Heart left ventricle (tissue), 13 donors: ENCODE results near the gene SERPINF2.

Experiments used
- CTCF ChIP-seq, 12 donors: fragments of 200-600 bp; sonication (generic) in 4 of 12; IDR thresholded peaks; one replicate each; pipeline versions ENCODE4 v1.5.0 to v1.8.0; 2018 to 2022; ENCODE audit warnings: antibody characterized with exemption in 12 of 12, mild to moderate bottlenecking in 5 of 12
- POLR2A ChIP-seq, 2 donors: fragments of 450-650 bp; IDR thresholded peaks; one replicate each; pipeline ENCODE4 v1.6.1; 2017; ENCODE audit warnings: antibody characterized with exemption in 2 of 2, mild to moderate bottlenecking in 2 of 2, moderate library complexity in 2 of 2
- donor health status: ischemic (EF 13 %, LVEDD 7.1; RV severe dilation, severe dysfunction).
- donor health status: DM: no; HTN: yes; CAD: no.
- donor health status: DM: no; HTN: no; CAD: no.
- donor health status: ischemic (EF 25% LVEDD 6.9; RV normal size, moderate dysfunction).
- donor health status: ischemic (EF 25% LVEDD 5.7; RV mildly dilated, moderate dysfunction).
- donor health status: ischemic (EF 35%, LVEDD 5.7; RV mildly dilated, moderate dysfunction).
- donor health status: nonischemic (EF 11% LVEDD 7.7; RV severe dilation, severe dysfunction).
- donor health status: DM: yes; HTN: yes; CAD: no.
- donor health status: PGD.
- donor health status: ischemic (EF 29% LVEDD 5.4; RV normal size, mild dysfunction).
- donor health status: nonischemic (EF 23%, LVEDD 6.1; RV moderate dilation, normal function).

- no peak for TF ChIP-seq CTCF (IDR thresholded peaks at IDR 0.05)
- peak; percentile 24 to 80 for TF ChIP-seq POLR2A (IDR thresholded peaks at IDR 0.05)
Measured at GRCh38 chr17:1714980-1715802, 27.5 kb upstream of the SERPINF2 start.
